Activated T-helper 2 cell treated with anti-CD3 and anti-CD28 coated beads, Interferon-gamma antibody, Interleukin-2, Interleukin-4, amounts not matched to agents 10 μg/mL and 5 μg/mL and 100 μg/mL, durations not matched to agents 14 hours and 24 hours and 36 hours (primary cell): ENCODE measurements around the gene ATP6V0A4. TPM values are rescaled to one million over a fixed set of nuclear protein-coding genes. Genes with fewer than 3 reads are reported as not detected.

Experiments
- DNase-seq: peaks from one replicate; pipeline ENCODE4 v3.0.0; 2021; ENCODE audit warnings: low spot score
- H3K27ac Mint-ChIP-seq: one replicate; pipeline ENCODE4 v1.8.0; 2021; ENCODE audit warnings: mixed read lengths
- H3K27me3 Mint-ChIP-seq: one replicate; pipeline ENCODE4 v1.8.0; 2021; ENCODE audit warnings: low read depth, mixed read lengths
- H3K36me3 Mint-ChIP-seq: one replicate; pipeline ENCODE4 v1.8.0; 2021; ENCODE audit warnings: low read depth, mixed read lengths
- H3K4me1 Mint-ChIP-seq: one replicate; pipeline ENCODE4 v1.8.0; 2021; ENCODE audit warnings: low read depth, mixed read lengths
- H3K4me3 Mint-ChIP-seq: one replicate; pipeline ENCODE4 v1.8.0; 2021; ENCODE audit warnings: low read depth, mild to moderate bottlenecking, moderate library complexity, mixed read lengths
- H3K9me3 Mint-ChIP-seq: one replicate; pipeline ENCODE4 v1.8.0; 2021; ENCODE audit warnings: mixed read lengths
- intact Hi-C: fragments of 100-400 bp; cut with micrococcal nuclease; formaldehyde crosslinking; loops from one replicate; pipeline ENCODE4 v1.15.1; 2023
- total RNA-seq: library from RNA; stranded (reverse); gene quantifications from 2 replicates; pipeline ENCODE4 v1.2.3, GENCODE V29; 2022

Gene ATP6V0A4
- total RNA-seq, 1 donor from 2014 or later: not detected

- intact Hi-C loops: no loop called here
- H3K4me1 Mint-ChIP-seq: peaks cover 7% of the 10 kb centered on the region
- DNase-seq: no peak
- H3K36me3 Mint-ChIP-seq: no peaks in the 10 kb centered on the region
- H3K4me3 Mint-ChIP-seq: no peak overlapping the region
- no peaks in the 10 kb centered on the region for H3K9me3 Mint-ChIP-seq
- H3K27me3 Mint-ChIP-seq: peaks cover 43% of the 10 kb centered on the region
- no peak overlapping the region for H3K27ac Mint-ChIP-seq
Observed at GRCh38 chr7:138661069-138661635, 136.8 kb downstream of the ATP6V0A4 start.

GRCh38 chr7:138658889-138659288, 139.1 kb downstream of the ATP6V0A4 start:
- Mint-ChIP-seq H3K4me3 (no peak overlapping the region), H3K36me3 (no peaks in the 10 kb centered on the region), H3K4me1 (peaks cover 1% of the 10 kb centered on the region), H3K27me3 (peaks cover 29% of the 10 kb centered on the region), H3K27ac (no peak overlapping the region), H3K9me3 (no peaks in the 10 kb centered on the region)
- no peak for DNase-seq
- intact Hi-C loops: no loop called here

GRCh38 chr7:138657854-138658386, 140.1 kb downstream of the ATP6V0A4 start:
- H3K27ac Mint-ChIP-seq: no peak overlapping the region

GRCh38 chr7:138656952-138657351, 141.0 kb downstream of the ATP6V0A4 start:
- no peak for DNase-seq
- H3K4me1 Mint-ChIP-seq: no peaks in the 10 kb centered on the region
- no peaks in the 10 kb centered on the region for H3K9me3 Mint-ChIP-seq
- no peak overlapping the region for H3K27ac Mint-ChIP-seq
- H3K27me3 Mint-ChIP-seq: peaks cover 12% of the 10 kb centered on the region
- intact Hi-C loops: no loop called here
- no peaks in the 10 kb centered on the region for H3K36me3 Mint-ChIP-seq
- no peak overlapping the region for H3K4me3 Mint-ChIP-seq

More at GRCh38 chr7:138657854-138658386, 140.1 kb downstream of the ATP6V0A4 start:
- H3K4me1 Mint-ChIP-seq: no peaks in the 10 kb centered on the region
- H3K4me3 Mint-ChIP-seq: no peak overlapping the region
- intact Hi-C loops: no loop called here
- no peaks in the 10 kb centered on the region for H3K9me3 Mint-ChIP-seq
- H3K27me3 Mint-ChIP-seq: peaks cover 22% of the 10 kb centered on the region
- no peak for DNase-seq
- no peaks in the 10 kb centered on the region for H3K36me3 Mint-ChIP-seq

Other genes starting within 250 kb of the ATP6V0A4 start
- gene SVOPL, start 96.8 kb downstream of the ATP6V0A4 start, total RNA-seq: not detected in 2 replicates
- not detected in 2 replicates for gene TMEM213, start 202 bp downstream of the ATP6V0A4 start, total RNA-seq
- 1.3 TPM in 2 replicates for gene KIAA1549, start 183.2 kb upstream of the ATP6V0A4 start, total RNA-seq
- 38.2 and 39.4 TPM in 2 replicates for gene ZC3HAV1L, start 237.8 kb upstream of the ATP6V0A4 start, total RNA-seq